ENCODE measurements around the gene OLFM3. TPM values are rescaled to one million over a fixed set of nuclear protein-coding genes. Genes with fewer than 3 reads are reported as not detected.

The OLFM3 gene
- total RNA-seq, 2 experiments from 2014 or later: not detected

DNA sequence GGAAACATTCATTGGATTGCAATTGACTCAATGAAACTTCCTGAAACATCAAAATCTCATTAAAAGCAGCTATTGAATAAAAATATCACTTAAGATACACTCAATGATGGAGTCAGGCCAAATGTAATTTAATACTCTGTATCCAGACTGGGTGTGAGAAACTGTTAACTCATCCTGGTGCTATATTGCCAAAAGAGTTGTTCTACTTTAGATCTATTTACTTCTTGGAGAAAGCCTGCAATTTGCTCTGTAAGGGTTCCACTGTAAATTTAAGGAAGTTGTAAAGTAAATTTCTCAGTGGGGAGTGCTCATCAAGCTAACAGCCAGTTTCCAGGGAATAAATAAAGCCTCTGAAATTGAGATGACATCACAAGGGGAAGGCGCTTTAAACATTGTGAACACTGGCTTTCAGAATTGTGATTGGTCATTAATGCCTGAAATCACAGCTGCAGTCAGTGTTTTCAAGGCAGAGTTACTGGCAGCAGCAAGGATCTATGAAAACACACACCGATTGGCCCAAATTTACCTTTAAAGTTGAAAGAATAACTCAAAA, 91.4 kb downstream of the OLFM3 start:
- no peaks in the 10 kb centered on the region for H3K4me1 ChIP-seq (ENCODE audit: insufficient read depth, low read length)
- Mint-ChIP-seq H3K36me3 (ENCODE audit: low read depth) (no peaks in the 10 kb centered on the region), H3K9me3 (no peaks in the 10 kb centered on the region), H3K4me1 (ENCODE audit: low read depth) (no peaks in the 10 kb centered on the region), H3K4me3 (no peak overlapping the region), H3K27me3 (no peaks in the 10 kb centered on the region), H3K27ac (no peak overlapping the region)
- ATAC-seq (ENCODE audit: poor library complexity) (no peak), DNase-seq (no peak)
- H3K27me3 ChIP-seq (ENCODE audit: control insufficient read depth in 1 of 2, insufficient read depth in 2 of 2, low read length in 2 of 2): no peaks in the 10 kb centered on the region
- H3K9me3 ChIP-seq (ENCODE audit: control insufficient read depth in 1 of 2, insufficient read depth in 1 of 2, low read length in 2 of 2): no peaks in the 10 kb centered on the region
- intact Hi-C loops (cut with DNase I, micrococcal nuclease): no loop called here
- TF ChIP-seq, protein P1, sequence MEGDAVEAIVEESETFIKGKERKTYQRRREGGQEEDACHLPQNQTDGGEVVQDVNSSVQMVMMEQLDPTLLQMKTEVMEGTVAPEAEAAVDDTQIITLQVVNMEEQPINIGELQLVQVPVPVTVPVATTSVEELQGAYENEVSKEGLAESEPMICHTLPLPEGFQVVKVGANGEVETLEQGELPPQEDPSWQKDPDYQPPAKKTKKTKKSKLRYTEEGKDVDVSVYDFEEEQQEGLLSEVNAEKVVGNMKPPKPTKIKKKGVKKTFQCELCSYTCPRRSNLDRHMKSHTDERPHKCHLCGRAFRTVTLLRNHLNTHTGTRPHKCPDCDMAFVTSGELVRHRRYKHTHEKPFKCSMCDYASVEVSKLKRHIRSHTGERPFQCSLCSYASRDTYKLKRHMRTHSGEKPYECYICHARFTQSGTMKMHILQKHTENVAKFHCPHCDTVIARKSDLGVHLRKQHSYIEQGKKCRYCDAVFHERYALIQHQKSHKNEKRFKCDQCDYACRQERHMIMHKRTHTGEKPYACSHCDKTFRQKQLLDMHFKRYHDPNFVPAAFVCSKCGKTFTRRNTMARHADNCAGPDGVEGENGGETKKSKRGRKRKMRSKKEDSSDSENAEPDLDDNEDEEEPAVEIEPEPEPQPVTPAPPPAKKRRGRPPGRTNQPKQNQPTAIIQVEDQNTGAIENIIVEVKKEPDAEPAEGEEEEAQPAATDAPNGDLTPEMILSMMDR (IDR thresholded peaks at IDR 0.05): no peak
- no peaks in the 10 kb centered on the region for H3K36me3 ChIP-seq (ENCODE audit: insufficient read depth, low read length)
- no peak overlapping the region for H3K27ac ChIP-seq (ENCODE audit: low read depth in 1 of 2, low read length in 2 of 2)
- CTCF ChIA-PET: no interaction called here
- no peak overlapping the region for H3K4me3 ChIP-seq (ENCODE audit: low read length)
- POLR2A ChIA-PET: no interaction called here

DNA sequence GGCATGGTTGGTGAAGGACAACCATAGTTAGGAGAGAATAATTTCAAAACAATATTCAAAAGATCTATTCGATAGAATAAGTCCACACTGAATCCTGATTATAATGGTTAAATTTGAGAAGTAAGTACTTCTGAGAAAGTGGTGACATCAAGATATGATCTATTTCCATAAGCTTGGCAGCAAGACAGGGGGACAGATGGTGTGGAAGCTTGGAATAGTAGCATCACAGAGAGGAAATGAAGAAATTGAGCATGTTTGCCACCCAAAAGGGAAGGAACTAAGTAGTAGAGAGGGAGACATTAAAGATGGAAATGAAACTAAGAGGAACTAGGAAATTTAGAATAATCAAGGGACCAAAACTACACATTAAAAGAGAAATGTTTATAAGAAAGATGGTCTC, 94.5 kb downstream of the OLFM3 start:
- TF ChIP-seq, protein P1 (IDR thresholded peaks at IDR 0.05): no peak
- Histone ChIP-seq H3K4me3 (ENCODE audit: low read length) (no peak overlapping the region), H3K27me3 (ENCODE audit: control insufficient read depth in 1 of 2, insufficient read depth in 2 of 2, low read length in 2 of 2) (no peaks in the 10 kb centered on the region), H3K36me3 (ENCODE audit: insufficient read depth, low read length) (no peaks in the 10 kb centered on the region), H3K4me1 (ENCODE audit: insufficient read depth, low read length) (no peaks in the 10 kb centered on the region), H3K27ac (ENCODE audit: low read depth in 1 of 2, low read length in 2 of 2) (no peak overlapping the region), H3K9me3 (ENCODE audit: control insufficient read depth in 1 of 2, insufficient read depth in 1 of 2, low read length in 2 of 2) (no peaks in the 10 kb centered on the region)
- Mint-ChIP-seq H3K9me3 (no peaks in the 10 kb centered on the region), H3K27ac (no peak overlapping the region), H3K4me1 (ENCODE audit: low read depth) (no peaks in the 10 kb centered on the region), H3K4me3 (no peak overlapping the region), H3K27me3 (no peaks in the 10 kb centered on the region), H3K36me3 (ENCODE audit: low read depth) (no peaks in the 10 kb centered on the region)
- intact Hi-C loops (cut with DNase I, micrococcal nuclease): no loop called here
- ChIA-PET CTCF (no interaction called here), POLR2A (no interaction called here)
- ATAC-seq (ENCODE audit: poor library complexity) (no peak), DNase-seq (no peak)

DNA sequence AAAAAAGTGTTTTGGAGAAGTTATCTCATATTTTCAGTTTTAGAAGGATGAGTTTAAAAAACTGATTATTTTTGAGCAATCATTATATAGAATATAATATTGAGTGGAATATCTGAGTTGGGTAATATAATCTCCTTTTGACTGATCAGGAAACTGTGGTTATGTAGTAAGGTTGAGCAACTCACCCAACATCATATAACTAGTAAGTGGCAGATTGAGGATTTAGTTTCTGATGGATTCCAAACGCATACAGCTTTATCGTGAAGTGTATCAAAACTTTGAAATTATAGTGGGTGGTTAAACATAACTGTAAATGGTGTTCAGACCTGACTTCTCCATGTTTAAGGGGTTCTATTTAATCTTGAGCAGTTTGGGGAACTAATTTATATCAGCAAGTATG, 98.6 kb downstream of the OLFM3 start:
- no peaks in the 10 kb centered on the region for H3K27me3 ChIP-seq (ENCODE audit: control insufficient read depth in 1 of 2, insufficient read depth in 2 of 2, low read length in 2 of 2)
- no peaks in the 10 kb centered on the region for H3K9me3 ChIP-seq (ENCODE audit: control insufficient read depth in 1 of 2, insufficient read depth in 1 of 2, low read length in 2 of 2)
- no peak for ATAC-seq (ENCODE audit: poor library complexity)
- H3K4me1 ChIP-seq (ENCODE audit: insufficient read depth, low read length): no peaks in the 10 kb centered on the region
- ChIA-PET CTCF (no interaction called here), POLR2A (no interaction called here)
- TF ChIP-seq, protein P1 (IDR thresholded peaks at IDR 0.05): no peak
- H3K4me3 Mint-ChIP-seq: no peak overlapping the region
- H3K27me3 Mint-ChIP-seq: no peaks in the 10 kb centered on the region
- no peaks in the 10 kb centered on the region for H3K4me1 Mint-ChIP-seq (ENCODE audit: low read depth)
- H3K4me3 ChIP-seq (ENCODE audit: low read length): no peak overlapping the region
- no peaks in the 10 kb centered on the region for H3K36me3 ChIP-seq (ENCODE audit: insufficient read depth, low read length)
- H3K27ac ChIP-seq (ENCODE audit: low read depth in 1 of 2, low read length in 2 of 2): no peak overlapping the region
- no peaks in the 10 kb centered on the region for H3K9me3 Mint-ChIP-seq
- no peak overlapping the region for H3K27ac Mint-ChIP-seq
- H3K36me3 Mint-ChIP-seq (ENCODE audit: low read depth): no peaks in the 10 kb centered on the region
- intact Hi-C loops (cut with DNase I, micrococcal nuclease): no loop called here
- no peak for DNase-seq
